Measurements from ENCODE around the gene RTF2.
"Not testable (repeated sequence)": the region's sequence is repeated elsewhere in the genome, so short reads cannot be mapped to it uniquely, and the experiment has no call there.

RTF2 gene

GRCh38 chr20:56503916-56504315 is 35.5 kb downstream of the RTF2 start:
- no peak for FAIRE-seq

- no peak for FAIRE-seq
Observed at GRCh38 chr20:56504373-56505005, 36.1 kb downstream of the RTF2 start.

- no peak for FAIRE-seq
Observed at GRCh38 chr20:56506103-56506502, 37.7 kb downstream of the RTF2 start.

DNA sequence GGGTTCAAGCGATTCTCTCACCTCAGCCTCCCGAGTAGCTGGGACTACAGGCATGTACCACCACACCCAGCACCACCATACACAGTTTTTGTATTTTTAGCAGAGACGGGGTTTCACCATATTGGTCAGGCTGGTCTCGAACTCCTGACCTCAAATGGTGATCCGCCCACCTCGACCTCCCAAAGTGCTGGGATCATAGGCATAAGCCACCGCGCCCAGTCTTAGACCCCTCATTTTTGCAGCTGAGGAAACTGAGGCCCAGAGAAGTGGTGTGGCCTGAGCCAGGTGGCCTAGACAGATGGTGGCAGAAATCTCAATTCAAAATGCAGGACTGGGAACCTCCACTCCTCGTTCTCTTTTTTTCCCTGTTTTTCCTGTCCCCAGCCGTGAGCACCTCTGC is 43.5 kb downstream of the RTF2 start:
- FAIRE-seq, result no peak

DNA sequence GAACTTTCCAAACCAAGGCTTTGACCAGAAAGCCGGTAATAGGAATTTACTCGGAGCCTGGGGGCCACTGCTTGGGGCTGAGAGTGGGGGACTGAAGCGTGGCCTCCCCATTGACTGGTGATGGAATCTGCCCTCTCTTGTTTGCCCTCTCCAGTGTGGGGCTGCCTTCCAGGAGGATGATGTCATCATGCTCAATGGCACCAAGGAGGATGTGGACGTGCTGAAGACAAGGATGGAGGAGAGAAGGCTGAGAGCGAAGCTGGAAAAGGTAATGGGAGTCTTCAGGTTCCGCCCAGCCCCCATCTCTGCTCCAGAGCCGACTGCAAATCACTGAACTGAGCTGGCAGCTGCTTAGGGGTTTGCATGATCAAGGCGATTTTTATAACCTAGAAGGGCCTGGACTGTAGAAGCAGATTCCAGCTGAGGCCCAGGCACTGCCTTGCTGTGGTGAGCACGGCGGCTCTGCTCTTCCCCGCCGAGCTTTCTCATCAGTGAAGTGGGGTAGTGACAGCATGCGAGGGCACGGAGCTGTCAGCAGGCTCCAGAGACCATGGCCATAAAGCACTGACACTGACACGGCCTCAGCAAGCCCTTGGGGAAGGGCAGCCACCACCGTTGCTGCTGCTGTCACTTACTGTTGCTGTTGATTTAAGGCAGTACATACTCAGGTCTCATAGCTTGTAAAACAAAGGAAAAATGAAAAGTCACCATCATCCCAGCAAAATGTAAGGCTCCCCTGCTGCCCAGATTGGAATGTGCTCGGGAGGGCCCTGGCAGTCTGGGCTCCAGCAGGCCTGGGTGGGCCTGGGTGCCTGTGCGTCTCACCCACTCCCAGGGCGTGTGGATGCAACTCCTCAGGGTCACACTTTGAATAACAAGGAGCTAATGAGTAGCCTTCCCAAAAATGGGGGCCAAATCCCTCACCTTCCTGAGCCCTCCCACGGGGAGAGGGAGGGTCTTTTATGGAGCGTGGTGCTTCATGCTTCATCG is 45.0 kb downstream of the RTF2 start:
- FAIRE-seq, result no peak

- no peak for FAIRE-seq
Observed at GRCh38 chr20:56516631-56517030, 48.2 kb downstream of the RTF2 start.

GRCh38 chr20:56517211-56517610 is 48.8 kb downstream of the RTF2 start:
- no peak for FAIRE-seq

DNA sequence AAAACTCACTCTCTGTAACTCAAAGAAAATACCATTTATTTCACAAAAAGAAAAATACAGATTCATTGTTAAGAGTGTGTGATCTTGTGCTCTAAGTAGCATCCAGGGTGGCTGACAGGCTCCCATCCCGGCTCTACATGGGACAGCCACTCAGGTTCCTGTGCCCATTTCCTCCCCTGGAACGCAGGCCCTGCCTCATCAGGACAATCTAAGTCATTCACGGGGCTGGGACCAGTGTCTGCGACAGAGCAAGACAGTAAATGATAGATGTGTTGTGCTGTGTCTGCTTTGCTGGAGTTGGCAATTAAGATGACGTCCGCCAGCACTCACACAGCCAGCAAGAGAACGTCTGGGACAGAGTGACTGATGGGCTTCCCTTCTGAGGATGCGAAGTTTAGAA is 49.2 kb downstream of the RTF2 start:
- FAIRE-seq, result no peak

DNA sequence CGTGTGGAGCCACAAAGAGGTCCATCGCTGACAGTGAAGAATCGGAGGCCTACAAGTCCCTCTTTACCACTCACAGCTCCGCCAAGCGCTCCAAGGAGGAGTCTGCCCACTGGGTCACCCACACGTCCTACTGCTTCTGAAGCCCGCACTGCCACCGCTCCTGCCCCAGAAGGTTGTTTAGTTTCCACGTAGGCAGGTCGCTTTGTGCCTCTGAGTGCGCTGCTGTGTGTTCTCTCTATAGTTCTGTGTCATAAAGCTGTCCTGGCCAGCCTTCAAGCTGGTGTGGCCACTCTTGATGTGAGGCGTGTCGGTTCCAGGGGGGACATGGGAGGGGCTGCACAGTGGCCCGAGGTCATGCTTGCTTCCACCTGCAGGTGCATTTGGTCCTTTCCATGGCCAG is 49.7 kb downstream of the RTF2 start:
- FAIRE-seq, result no peak

- no peak for FAIRE-seq
Observed at GRCh38 chr20:56518721-56519398, 50.4 kb downstream of the RTF2 start.

DNA sequence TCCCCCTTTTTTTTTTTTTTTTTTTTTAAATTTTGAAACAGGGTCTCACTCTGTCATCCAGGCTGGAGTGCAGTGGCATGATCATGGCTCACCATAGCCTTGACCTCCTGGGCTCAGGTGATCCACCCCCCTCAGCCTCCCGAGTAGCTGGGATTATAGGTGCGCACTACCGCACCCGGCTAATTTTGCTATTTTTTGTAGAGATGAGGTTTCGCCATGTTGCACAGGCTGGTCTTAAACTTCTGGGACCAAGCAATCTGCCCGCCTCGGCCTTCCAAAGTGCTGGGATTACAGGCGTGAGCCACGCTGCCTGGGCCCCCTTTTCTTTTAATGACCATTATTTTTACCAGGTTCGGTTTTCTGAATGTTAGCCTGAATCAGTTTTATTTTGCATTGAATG is 51.1 kb downstream of the RTF2 start:
- FAIRE-seq, result no peak

DNA sequence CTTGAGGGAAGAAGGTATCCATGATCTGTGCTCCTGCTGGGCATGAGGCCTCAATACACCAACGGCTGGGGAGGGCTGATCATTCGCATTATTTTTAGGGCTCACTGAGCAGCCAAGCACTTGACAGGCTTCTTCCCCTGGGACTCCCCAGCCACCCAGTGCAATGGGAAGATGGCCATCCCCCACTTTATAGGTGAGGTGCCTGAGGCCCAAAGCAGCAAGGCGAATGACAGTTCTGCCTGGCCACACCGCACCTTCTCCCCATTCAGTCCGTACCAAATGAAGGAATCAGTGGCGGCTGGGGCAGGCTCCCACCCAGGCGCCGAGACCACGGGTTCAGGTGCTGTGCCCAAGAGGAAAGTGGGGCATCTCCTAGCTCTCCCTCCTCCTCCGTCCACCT is 51.8 kb downstream of the RTF2 start:
- no peak for FAIRE-seq

- FAIRE-seq, result not testable (repeated sequence)
Observed at GRCh38 chr20:56520746-56521354, 52.4 kb downstream of the RTF2 start.

- FAIRE-seq, result no peak
Observed at GRCh38 chr20:56522311-56522710, 53.9 kb downstream of the RTF2 start.

DNA sequence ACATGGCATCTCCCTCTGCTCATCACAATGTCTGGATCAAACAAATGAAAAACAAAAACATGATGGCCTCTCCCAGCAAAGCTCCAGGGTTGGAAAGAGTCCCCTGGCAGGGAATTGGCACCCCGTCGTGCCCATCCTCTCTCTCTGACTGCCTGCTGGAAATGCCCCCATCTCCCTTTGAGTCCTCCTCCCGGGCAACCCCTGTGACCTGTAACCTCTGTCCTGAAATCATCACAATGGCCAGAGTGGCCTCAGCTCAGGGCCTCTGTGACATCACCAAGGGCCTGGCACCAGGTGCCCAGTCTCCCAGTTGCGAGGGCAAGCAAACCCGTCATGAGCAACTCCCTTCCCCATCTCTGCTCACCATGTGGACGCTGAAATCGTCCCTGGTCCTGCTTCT is 56.0 kb downstream of the RTF2 start, which contains the start of gene FAM209A:
TSS of gene FAM209A (plus strand) at position 301 of the 400 bp plus-strand sequence. CDS start at position 366, 65 bp downstream.
- FAIRE-seq, result not testable (repeated sequence)

DNA sequence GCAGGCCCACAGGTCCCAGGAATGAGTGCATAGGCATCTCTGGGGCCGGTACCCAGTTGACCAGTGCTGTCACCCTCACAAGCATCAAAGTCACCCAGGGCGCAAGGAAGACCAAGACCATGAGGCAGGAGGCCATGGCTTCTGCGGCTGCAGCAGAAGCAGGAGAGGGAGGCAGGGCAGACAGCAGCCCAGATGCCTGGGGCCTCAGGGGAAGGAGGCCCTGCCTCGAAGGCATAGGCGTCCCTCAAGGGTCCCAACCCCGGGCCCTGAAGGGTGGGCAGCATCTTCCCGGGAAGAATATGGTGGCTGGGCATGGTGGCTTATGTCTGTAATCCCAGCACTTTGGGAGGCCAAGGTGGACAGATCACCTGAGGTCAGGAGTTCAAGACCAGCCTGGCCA is 59.1 kb downstream of the RTF2 start:
- FAIRE-seq, result no peak

- not testable (repeated sequence) for FAIRE-seq
Observed at GRCh38 chr20:56532946-56533345, 64.5 kb downstream of the RTF2 start, which contains the start of gene FAM209B. TSS of gene FAM209B (plus strand) at chr20:56533246. CDS start at chr20:56533342, 96 bp downstream.

DNA sequence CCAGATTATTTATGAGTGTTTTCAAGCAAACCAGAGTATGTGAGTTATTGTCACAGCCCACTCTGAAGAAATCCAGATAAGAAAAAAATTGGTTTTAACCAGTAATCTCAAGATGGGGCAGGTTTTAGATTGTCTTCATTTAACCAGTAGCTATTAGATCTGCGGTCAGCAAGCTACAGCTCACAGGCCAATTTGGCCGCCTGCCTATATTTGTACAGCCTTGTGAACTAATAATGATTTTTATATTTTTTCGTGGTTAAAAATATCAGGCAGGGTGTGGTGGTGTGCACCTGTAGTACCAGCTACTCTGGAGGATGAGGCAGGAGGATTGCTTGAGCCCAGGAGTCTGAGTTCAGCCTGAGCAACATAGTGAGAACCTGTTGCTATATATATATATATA is 69.6 kb downstream of the RTF2 start:
- no peak for FAIRE-seq

GRCh38 chr20:56540415-56540814 is 72.0 kb downstream of the RTF2 start:
- no peak for FAIRE-seq

GRCh38 chr20:56542489-56543030 is 74.1 kb downstream of the RTF2 start:
- no peak for FAIRE-seq

GRCh38 chr20:56551571-56551970 is 83.1 kb downstream of the RTF2 start:
- no peak for FAIRE-seq

DNA sequence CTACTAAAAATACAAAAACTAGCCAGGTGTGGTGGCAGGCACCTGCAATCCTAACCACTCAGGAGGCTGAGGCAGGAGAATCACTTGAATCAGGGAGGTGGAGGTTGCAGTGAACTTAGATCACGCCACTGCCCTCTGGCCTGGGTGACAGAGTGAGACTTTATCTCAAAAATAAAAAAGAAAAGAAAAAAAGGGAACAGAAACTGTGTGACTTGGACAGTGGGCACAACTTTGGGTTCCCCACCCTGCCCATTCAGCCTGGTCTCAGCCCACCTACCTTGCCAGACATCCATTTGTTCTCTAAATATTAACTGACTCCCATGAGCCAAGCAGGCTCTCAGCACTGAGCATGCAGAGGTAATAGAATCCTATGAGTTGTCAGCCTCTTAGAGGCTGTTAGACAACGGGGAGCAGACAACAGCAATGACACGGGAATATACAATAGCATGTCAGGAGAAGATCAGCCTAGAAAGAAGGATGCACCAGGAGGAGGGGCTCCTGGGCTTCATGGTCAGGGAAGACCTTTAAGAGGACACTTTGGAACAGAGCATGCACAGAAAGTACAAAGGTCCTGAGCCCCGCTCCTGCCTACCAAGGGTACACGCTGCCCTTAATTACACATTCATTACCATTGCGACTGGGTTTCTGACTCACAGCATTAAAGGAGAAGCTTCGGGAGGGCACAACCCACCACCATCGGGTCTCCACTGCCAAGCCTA is 84.6 kb downstream of the RTF2 start:
- FAIRE-seq, result no peak
